A549 treated with CpdA at 1 μM for 4 hours (cell line): Measurements from ENCODE around the gene SPTLC1. TPM values are rescaled to one million over a fixed set of nuclear protein-coding genes. Genes with fewer than 3 reads are reported as not detected.

Source experiments
- total RNA-seq: library from RNA; stranded (reverse); fragments of 200-300 nt; extraction: Qiagen RNA extraction; gene quantifications from 5 replicates; pipeline ENCODE4 v1.2.3, GENCODE V29; 2022; ENCODE audit warnings: low read depth

Gene SPTLC1, protein sequence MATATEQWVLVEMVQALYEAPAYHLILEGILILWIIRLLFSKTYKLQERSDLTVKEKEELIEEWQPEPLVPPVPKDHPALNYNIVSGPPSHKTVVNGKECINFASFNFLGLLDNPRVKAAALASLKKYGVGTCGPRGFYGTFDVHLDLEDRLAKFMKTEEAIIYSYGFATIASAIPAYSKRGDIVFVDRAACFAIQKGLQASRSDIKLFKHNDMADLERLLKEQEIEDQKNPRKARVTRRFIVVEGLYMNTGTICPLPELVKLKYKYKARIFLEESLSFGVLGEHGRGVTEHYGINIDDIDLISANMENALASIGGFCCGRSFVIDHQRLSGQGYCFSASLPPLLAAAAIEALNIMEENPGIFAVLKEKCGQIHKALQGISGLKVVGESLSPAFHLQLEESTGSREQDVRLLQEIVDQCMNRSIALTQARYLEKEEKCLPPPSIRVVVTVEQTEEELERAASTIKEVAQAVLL
- total RNA-seq = 58.4 to 76.2 TPM (median 63.7 TPM) in 5 replicates

DNA sequence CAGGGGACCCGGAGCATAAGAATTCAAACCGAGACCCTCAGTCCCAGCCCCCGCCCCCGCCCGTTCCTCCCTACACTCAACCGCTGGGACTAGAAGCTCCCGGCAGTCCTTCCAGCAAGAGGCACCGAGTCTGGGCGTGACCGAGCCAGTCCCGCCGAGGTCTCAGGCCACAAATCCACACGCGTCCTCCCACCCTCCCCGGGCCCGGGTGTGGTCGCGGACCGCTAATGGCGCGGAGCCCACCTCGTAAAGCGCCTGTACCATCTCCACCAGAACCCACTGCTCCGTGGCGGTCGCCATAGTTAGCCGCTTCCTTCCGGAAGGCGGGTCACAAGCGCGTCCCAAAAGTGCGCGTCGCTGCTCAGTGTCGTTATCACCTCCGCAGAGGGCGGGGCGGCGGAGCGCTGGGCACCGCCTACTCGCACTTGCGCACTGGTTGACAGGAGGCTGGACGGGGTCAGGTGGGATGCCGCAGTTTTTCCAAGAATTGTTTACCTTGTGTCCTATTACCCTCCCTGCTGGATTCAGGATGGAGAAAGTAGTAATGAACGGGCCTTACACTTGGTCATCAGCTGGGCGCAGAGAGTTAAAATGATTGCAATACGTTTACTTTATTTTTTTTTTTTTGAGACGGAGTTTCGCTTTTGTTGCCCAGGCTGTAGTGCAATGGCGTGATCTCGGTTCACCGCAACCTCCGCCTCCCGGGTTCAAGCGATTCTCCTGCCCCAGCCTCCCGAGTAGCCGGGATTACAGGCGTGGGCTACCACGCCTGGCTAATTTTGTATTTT lies at the start of gene SPTLC1:
TSS of gene SPTLC1 (minus strand) at position 343 of the 788 bp plus-strand sequence. CDS start at position 300, 43 bp downstream.

Other genes starting within 250 kb of the SPTLC1 start
- 1.4 to 2.9 TPM (median 1.7 TPM) in 5 replicates for gene ROR2, start 165.2 kb downstream of the SPTLC1 start, total RNA-seq
- gene IARS1, start 178.3 kb upstream of the SPTLC1 start, total RNA-seq = 102 to 128 TPM (median 107 TPM) in 5 replicates
- gene NOL8, start 209.9 kb upstream of the SPTLC1 start, total RNA-seq = 29.4 to 38.8 TPM (median 31.3 TPM) in 5 replicates
- gene CENPP, start 210.5 kb upstream of the SPTLC1 start, total RNA-seq = 6.2 to 7.2 TPM (median 7.0 TPM) in 5 replicates